K562 (cell line): ENCODE data around the gene ERG28. TPM values are rescaled to one million over a fixed set of nuclear protein-coding genes. Genes with fewer than 3 reads are reported as not detected.
A peak's percentile ranks its signal among the peaks of the same experiment; 100 is the strongest.
"Not testable (repeated sequence)": the region's sequence is repeated elsewhere in the genome, so short reads cannot be mapped to it uniquely, and the experiment has no call there.

Source experiments
- ATAC-seq: fragments of 200-7000 bp; cut with Tn5 transposase; 3 replicates; pipeline ENCODE4 v1.9.1; 2020; ENCODE audit warnings: moderate library complexity
- BruUV-seq: library from RNA; stranded (reverse); fragments of 400-500 nt; replicated peaks from 2 replicates; lab custom pipeline; 2021; lab: Mats Ljungman, UMichigan
- CTCF ChIA-PET: fragments of 300-600 bp; formaldehyde crosslinking; extraction: SDS; loops from one replicate; lab custom pipeline; 2021; ENCODE audit warnings: low intra/inter-chr PET ratio; lab: Yijun Ruan, JAX
- POLR2A ChIA-PET: fragments of 300-600, 350-650 bp; sonication (Branson Sonifier 250); formaldehyde crosslinking; extraction: SDS; loops from one replicate; lab custom pipeline; 2021; ENCODE audit warnings: antibody characterized with exemption, inconsistent platforms; lab: Yijun Ruan, JAX
- DNase-seq, 4 experiments: peaks; one replicate each; pipeline versions ENCODE4 v3.0.0 to v3.0.0-alpha.2; 2011 to 2018; ENCODE audit warnings: low spot score in 3 of 4, mixed read lengths in 3 of 4; ENCODE audit errors: extremely low read depth in 1 of 4
- FAIRE-seq: peaks from 2 replicates; lab custom pipeline; 2011; peaks lifted over from hg19 to GRCh38; lab: Jason Lieb, UNC
- H2AFZ ChIP-seq: 2 replicates; pipeline ENCODE4 v1.6.0; 2011; ENCODE audit warnings: low read depth, low read length, control low read depth, inconsistent platforms
- H3K27ac ChIP-seq: fragments of 200-600 bp; 3 replicates; pipeline ENCODE4 v1.8.0; 2011; ENCODE audit warnings: low read depth, mild to moderate bottlenecking, control low read depth, inconsistent platforms, low read length, moderate library complexity, mixed read lengths; ENCODE audit errors: extremely low read depth
- H3K27me3 ChIP-seq, 2 experiments: fragments of 300-600 bp in 1 of 2; 2 replicates in 1 of 2; 3 replicates in 1 of 2; pipeline versions ENCODE4 v1.6.0 to v1.8.0; 2011; ENCODE audit warnings: inconsistent platforms in 2 of 2, low read length in 2 of 2, mild to moderate bottlenecking in 1 of 2, mixed read lengths in 1 of 2, moderate library complexity in 1 of 2; ENCODE audit not compliant: control insufficient read depth in 2 of 2, insufficient read depth in 2 of 2
- H3K36me3 ChIP-seq: fragments of 300-600 bp; 3 replicates; pipeline ENCODE4 v1.8.0; 2011; ENCODE audit warnings: mild to moderate bottlenecking, low read length, inconsistent platforms; ENCODE audit not compliant: control insufficient read depth, insufficient read depth
- H3K4me1 ChIP-seq, 2 experiments: fragments of 200-600 bp in 1 of 2; replicated peaks in 1 of 2; 2 replicates in 1 of 2; 3 replicates in 1 of 2; pipeline versions ENCODE4 v1.5.1 to v1.8.0; 2011; ENCODE audit warnings: inconsistent platforms in 2 of 2, low read length in 2 of 2, mild to moderate bottlenecking in 1 of 2, mixed read lengths in 1 of 2, moderate library complexity in 1 of 2; ENCODE audit not compliant: control insufficient read depth in 2 of 2, insufficient read depth in 2 of 2
- H3K4me2 ChIP-seq: 2 replicates; pipeline ENCODE4 v1.6.1; 2011; ENCODE audit warnings: low read length, control low read depth, inconsistent platforms, mixed read lengths; ENCODE audit not compliant: insufficient read depth
- H3K4me3 ChIP-seq: fragments of 200-600 bp; sonication (generic), shearing (Covaris generic); 2 replicates; pipeline ENCODE4 v1.5.1; 2016; ENCODE audit warnings: control low read depth, inconsistent platforms
- H3K79me2 ChIP-seq: fragments of 200-600 bp; 3 replicates; pipeline ENCODE4 v1.8.0; 2011; ENCODE audit warnings: low read length, inconsistent platforms; ENCODE audit not compliant: control insufficient read depth, insufficient read depth
- H3K9ac ChIP-seq, 2 experiments: 2 replicates each; pipeline versions ENCODE4 v1.6.0 to v1.6.1; 2011; ENCODE audit warnings: low read depth in 2 of 2, low read length in 2 of 2, control low read depth in 1 of 2, inconsistent platforms in 1 of 2, mild to moderate bottlenecking in 1 of 2, mixed read lengths in 1 of 2; ENCODE audit not compliant: insufficient read depth in 1 of 2
- H3K9me1 ChIP-seq: one replicate; pipeline ENCODE4 v1.6.0; 2011; ENCODE audit warnings: inconsistent platforms, mild to moderate bottlenecking, low read length, moderate library complexity; ENCODE audit not compliant: control insufficient read depth, insufficient read depth
- H3K9me3 ChIP-seq: replicated peaks from 2 replicates; pipeline ENCODE4 v1.5.1; 2011; ENCODE audit warnings: low read depth, low read length, inconsistent platforms; ENCODE audit not compliant: control insufficient read depth, insufficient read depth
- H4K20me1 ChIP-seq: replicated peaks from 2 replicates; pipeline ENCODE4 v1.6.1; 2011; ENCODE audit warnings: low read length, inconsistent platforms, mixed read lengths; ENCODE audit not compliant: control insufficient read depth, insufficient read depth
- CEBPB ChIP-seq: fragments of 450-650 bp; IDR thresholded peaks from 2 replicates; pipeline ENCODE4 v1.6.1; 2016; ENCODE audit warnings: missing genetic modification characterization, missing compliant biosample characterization
- CEBPG ChIP-seq, 3 experiments: fragments of 200-800 bp in 1 of 3; sonication (Bioruptor generic) in 1 of 3; sonication (generic) in 1 of 3; formaldehyde crosslinking in 1 of 3; IDR thresholded peaks in 2 of 3; conservative IDR thresholded peaks in 1 of 3; 2 replicates each; pipeline versions ENCODE4 v1.6.1 to v1.8.0; 2016 to 2022; ENCODE audit warnings: missing compliant biosample characterization in 2 of 3, missing genetic modification characterization in 2 of 3, mild to moderate bottlenecking in 1 of 3, missing genetic modification reagents in 1 of 3
- EZH2 ChIP-seq: IDR thresholded peaks from 2 replicates; pipeline ENCODE4 v1.6.1; 2012; ENCODE audit warnings: low read depth, mild to moderate bottlenecking, inconsistent platforms, low read length, borderline replicate concordance
- ZFP1 ChIP-seq: fragments of 450-650 bp; formaldehyde crosslinking; IDR thresholded peaks from 2 replicates; pipeline ENCODE4 v1.4.0; 2020; ENCODE audit warnings: mild to moderate bottlenecking, mixed read lengths
- WGBS: fragments of 100-300 bp; shearing (Covaris generic); methylation state at CpG from one replicate; pipeline ENCODE4 v1.1.6; 2016; ENCODE audit warnings: low coverage, mixed read lengths; ENCODE audit not compliant: insufficient coverage; ENCODE audit errors: missing lambda C conversion rate; 5-methylcytosine and 5-hydroxymethylcytosine counted together
- in situ Hi-C: fragments of 300-500 bp; cut with MboI; formaldehyde crosslinking; loops from 4 replicates; pipeline ENCODE4 v1.15.0; 2018; ENCODE audit warnings: inconsistent platforms, mixed read lengths
- intact Hi-C: fragments of 100-400 bp; cut with micrococcal nuclease; formaldehyde crosslinking; loops from 2 replicates; pipeline ENCODE4 v1.14.2; 2022
- polyA plus RNA-seq, 8 experiments: library from polyadenylated mRNA; depleted of rRNA in 4 of 8; stranded (reverse) in 5 of 8; unstranded in 3 of 8; fragments of >200 nt; fragmentation: Nextera tagmentation in 2 of 8; fragmentation: Illumina TruSeq in 1 of 8; extraction: Ambion mirVana in 2 of 8; extraction: Trizol in 1 of 8; gene quantifications; 2 replicates each; pipeline versions ENCODE4 v1.2.1 to v1.2.3, GENCODE V29; 2011 to 2014; ENCODE audit warnings: inconsistent platforms in 1 of 8, missing spikeins in 1 of 8
- total RNA-seq, 7 experiments: library from RNA; depleted of rRNA in 6 of 7; stranded (reverse); fragments of >200 nt in 6 of 7; fragmentation: Illumina TruSeq in 2 of 7; extraction: Trizol in 2 of 7; gene quantifications; 2 replicates each; pipeline versions ENCODE4 v1.2.1 to v1.2.3, GENCODE V29; 2011 to 2021; ENCODE audit warnings: low replicate concordance in 1 of 7

ERG28 gene
- total and polyA plus RNA-seq, 9 of the 15 experiments (the other 6 are each of a cell fraction or from before 2014, with no cell fraction given) = 3.1 to 34.2 (median 14.2) TPM

DNA sequence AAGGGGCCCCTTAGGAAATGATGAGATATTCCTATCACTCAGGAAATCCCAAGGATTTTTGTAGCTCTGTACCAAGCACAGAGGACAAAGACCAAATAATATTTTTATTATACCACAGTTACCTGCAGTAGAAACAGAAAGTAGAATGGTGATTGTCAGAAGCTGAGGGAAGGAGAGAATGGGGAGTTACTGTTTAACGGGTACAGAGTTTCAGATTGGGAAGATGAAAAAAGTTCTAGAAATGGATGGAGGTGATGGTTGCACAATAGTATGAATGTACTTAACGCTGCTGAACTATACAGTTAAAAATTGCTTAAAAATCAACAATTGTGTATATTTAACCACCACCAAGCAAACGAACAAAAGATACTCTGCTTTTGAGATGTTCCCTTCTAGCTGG is 58.2 kb downstream of the ERG28 start:
- H2AFZ ChIP-seq = no peak overlapping the region
- H4K20me1 ChIP-seq = no peaks in the 10 kb centered on the region
- no peaks in the 10 kb centered on the region for H3K9me1 ChIP-seq
- H3K4me1 ChIP-seq = no peaks in the 10 kb centered on the region; a peak in 2 of 5 replicates
- ATAC-seq (no peak), FAIRE-seq (no peak), DNase-seq (no peak)
- in situ Hi-C loops = no loop called here
- H3K27ac ChIP-seq = no peak overlapping the region
- H3K9ac ChIP-seq = no peak overlapping the region
- POLR2A ChIA-PET = no interaction called here
- H3K4me2 ChIP-seq = no peak overlapping the region
- no peaks in the 10 kb centered on the region for H3K36me3 ChIP-seq
- H3K79me2 ChIP-seq = no peaks in the 10 kb centered on the region
- peak; percentile 65 for TF ChIP-seq CEBPB (tag)
- TF ChIP-seq EZH2 = no peak
- no peak for TF ChIP-seq CEBPG (CRISPR knock-in tag; IDR thresholded peaks at IDR 0.05)
- 0 out of 4 replicates have a peak, but pooled peaks of 1 of the 2 experiments have one; percentile 44 for TF ChIP-seq CEBPG (tag; conservative IDR thresholded peaks at IDR 0.05 in 1 of 2, IDR thresholded peaks at IDR 0.05 in 1 of 2)
- no peak for TF ChIP-seq ZFP1
- H3K27me3 ChIP-seq = peaks cover 10 to 20% of the 10 kb centered on the region in 2 experiments; a peak in 4 of 5 replicates
- CTCF ChIA-PET = no interaction called here
- H3K9me3 ChIP-seq = no peaks in the 10 kb centered on the region
- intact Hi-C loops = no loop called here
- no TSS peak for BruUV-seq
- WGBS = 0% methylated on average over 3 of the region's 3 CpGs
- H3K4me3 ChIP-seq = no peak overlapping the region

- H3K36me3 ChIP-seq, in situ Hi-C loops, ATAC-seq, H3K9ac ChIP-seq, FAIRE-seq, H3K4me1 ChIP-seq, intact Hi-C loops, H3K9me3 ChIP-seq, CTCF ChIA-PET, POLR2A ChIA-PET, BruUV-seq, H4K20me1 ChIP-seq, H2AFZ ChIP-seq, H3K9me1 ChIP-seq, DNase-seq, H3K27ac ChIP-seq, H3K79me2 ChIP-seq, H3K4me3 ChIP-seq, H3K4me2 ChIP-seq: not testable (repeated sequence)
- H3K27me3 ChIP-seq = peaks cover 8 to 20% of the 10 kb centered on the region in 2 experiments; a peak in 3 of 5 replicates
- WGBS = 2% methylated on average over 5 of the region's 6 CpGs
These were observed 59.6 kb downstream of the ERG28 start for GRCh38 chr14:75601061-75601460.
